NCI-H748 (cell line): ENCODE measurements around the gene SLC17A2.

Experiments
- DNase-seq: peaks from one replicate; lab custom pipeline; 2025; ENCODE audit not compliant: unreplicated experiment; lab: John Stamatoyannopoulos, UW

The SLC17A2 gene

GRCh38 chr6:25930532-25931410 lies at the start of gene SLC17A2:
Gene SLC17A2, minus strand, starts transcription at chr6:25930691. Its CDS starts 4,895 bp downstream, at chr6:25925796.
- no peak for DNase-seq

DNA sequence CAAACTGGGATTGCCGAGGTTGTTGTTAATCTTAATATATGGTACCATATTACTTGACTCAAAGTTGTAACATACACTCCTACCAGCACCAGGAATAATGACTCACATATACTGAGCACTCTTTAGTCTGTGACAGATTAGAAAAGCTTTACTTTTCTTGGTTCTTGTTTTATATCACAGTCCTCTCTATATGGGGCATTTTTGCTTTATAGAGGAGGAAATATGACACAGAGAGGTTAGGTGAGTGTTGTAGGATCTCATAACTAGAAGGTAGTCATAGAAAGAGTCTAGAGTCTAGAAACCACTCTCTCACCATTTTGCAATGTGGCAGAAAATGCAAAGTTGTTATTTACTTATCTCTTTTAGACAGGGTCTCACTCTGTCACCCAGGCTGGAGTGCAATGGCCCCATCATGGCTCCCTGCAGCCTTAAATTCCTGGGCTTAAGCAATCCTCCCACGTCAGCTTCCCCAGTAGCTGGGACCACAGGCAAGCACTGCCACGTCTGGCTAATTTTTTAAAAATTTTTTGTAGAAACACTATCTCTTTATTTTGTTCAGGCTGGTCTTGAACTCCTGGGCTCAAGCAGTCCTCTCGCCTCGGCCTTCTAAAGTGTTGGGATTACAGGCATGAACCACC lies 45.6 kb upstream of the SLC17A2 start:
- no peak for DNase-seq

DNA sequence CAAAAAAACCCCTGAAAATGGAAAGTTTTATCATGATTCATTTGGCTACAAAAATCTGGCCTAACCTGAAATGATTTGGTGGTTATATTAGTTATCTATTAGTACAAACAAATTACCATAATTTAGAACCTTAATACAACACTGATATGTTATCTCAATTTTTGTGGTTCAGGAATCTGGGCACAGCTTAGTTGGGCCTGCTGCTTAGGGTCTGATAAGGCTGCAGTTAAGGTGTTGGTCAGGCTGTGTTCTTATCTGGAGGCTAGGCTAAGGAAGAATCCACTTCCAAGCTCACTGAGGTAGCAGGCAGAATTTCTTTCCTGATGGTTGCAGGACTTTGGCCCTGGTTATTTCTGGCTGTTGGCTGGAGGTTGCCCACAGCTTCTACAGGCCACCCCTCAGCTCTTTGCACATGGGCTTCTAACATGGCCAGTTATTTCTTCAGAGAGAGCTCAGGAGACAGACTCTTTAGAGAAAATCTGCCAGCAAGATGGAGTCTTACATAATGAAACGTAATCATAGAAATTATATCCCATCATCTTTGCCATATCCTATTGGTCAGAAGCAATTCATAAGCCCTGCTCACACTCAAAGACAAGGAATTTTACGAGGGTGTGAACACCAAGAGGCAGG lies 43.5 kb upstream of the SLC17A2 start:
- DNase-seq: no peak

DNA sequence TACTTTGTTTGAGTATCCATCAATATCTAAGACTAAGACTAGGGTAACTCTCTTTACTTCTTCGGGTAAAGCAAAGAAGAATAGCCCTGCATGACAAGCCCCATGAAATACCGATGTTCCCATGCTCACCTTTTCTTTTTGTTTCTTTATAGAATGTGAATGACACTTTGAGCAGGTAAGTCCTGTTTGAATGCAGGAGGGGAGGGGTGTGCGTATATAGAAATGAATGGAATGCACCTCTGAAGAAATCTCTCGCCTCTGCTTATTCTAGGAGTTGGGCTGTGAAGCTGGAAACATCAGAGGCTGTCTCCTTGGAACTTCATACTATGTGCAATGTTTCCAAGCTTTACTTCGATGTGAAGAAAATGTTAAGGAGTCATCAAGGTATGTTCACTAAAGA lies 42.4 kb upstream of the SLC17A2 start:
- DNase-seq: no peak

- DNase-seq: no peak
Measured at GRCh38 chr6:25972128-25972527, 41.6 kb upstream of the SLC17A2 start.

DNA sequence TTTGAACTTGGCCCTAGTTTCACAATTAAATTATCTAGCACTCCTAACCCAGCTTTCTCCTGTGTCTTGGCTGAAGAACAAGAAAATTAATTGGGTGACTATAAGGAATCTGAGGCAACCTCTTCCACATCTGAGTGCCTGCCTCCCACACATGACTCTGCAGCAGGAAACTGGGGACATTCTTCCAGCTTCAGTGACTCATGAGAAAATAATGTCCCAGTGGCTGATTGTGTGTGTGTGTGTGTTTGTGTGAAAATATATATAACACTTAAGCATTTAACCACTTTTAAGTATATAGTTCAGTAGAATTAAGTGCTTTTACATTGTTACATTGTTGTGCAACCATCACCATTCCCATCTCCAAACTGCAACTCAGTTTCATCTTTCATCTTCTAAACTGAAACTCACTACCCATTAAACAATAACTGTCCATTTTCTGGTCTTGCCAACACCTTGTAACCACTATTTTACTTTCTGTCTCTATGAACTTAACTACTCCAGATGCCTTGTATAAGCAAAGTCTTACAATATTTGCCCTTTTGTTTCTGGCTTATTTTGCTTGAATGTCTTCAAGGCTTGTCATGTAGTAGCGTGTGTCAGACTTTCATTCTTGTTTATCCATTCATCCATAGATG lies 40.8 kb upstream of the SLC17A2 start:
- no peak for DNase-seq

DNA sequence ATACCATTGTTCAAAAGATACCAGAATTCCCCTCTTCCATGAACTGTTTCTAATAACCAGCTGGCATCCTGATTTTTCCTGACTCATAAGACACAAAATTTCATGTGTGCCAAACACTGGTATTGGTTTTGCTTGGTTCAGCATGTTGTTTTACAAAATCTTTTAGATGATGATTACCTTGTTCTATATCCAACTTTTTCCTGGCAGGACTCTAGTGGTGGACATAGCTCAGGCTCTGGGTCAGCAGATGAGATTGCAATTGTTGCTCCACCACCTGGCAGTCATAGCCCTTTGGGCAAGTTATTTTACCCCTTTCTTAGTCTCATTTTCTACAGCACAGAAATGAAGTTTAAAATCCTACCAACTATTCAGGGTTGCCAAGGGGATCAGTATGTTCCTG lies 38.3 kb upstream of the SLC17A2 start:
- DNase-seq: no peak

- no peak for DNase-seq
Measured at GRCh38 chr6:25966711-25967110, 36.2 kb upstream of the SLC17A2 start.

DNA sequence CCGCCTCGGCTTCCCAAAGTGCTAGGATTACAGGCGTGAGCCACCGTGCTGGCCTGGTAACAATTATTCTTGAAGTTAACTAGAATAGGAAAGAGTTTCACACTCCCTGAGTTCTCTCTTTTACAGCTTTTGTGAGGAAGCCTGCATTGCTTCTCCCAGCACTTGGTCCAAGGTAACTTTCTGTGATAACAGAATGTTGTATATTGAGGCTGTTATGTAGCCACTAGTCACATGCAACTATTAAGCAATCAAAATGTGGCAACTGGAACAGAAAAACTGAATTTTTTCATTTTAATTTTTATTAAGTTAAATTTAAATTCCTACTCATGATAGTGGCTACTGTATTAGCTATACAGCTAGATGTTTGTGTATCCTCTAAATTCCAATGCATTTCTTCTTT lies 34.6 kb upstream of the SLC17A2 start:
- DNase-seq: no peak

DNA sequence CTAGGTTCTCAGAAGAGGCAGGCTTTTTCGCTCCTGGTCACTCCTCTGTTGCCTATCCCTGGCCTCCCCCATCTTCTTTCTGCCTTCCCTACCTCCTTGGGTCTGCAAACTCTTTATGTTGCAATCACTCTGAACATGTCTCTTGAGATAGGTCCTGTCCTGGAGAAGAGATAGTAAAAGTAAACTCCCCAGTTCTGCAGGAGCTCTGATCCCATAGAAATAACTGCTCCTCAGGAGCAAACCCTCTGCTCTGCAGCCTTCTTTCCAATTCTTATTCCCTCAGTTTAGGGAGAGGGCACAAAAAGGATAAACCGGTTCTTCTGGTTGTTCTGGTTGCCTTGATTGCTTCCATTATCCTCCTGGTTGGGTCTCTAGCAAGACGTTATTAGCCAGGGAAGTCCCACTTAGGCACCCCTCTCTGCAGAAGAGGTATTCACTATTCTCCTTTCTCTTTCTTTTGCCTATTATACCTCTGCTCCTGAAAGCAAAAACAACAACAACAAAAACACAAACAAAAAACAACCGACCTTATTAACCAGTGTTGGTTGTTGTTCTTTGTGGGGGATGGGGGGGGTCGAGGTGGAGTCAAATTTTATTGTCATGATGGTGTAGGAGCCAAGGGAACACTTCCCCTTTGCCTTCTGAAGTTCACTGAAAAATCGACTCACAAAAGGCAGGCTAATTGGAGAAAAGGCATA lies 33.1 kb upstream of the SLC17A2 start:
- peak; percentile 97 for DNase-seq

GRCh38 chr6:25962149-25963127 lies 31.9 kb upstream of the SLC17A2 start, which contains the start of gene TRIM38:
Gene TRIM38, plus strand, starts transcription at chr6:25962802. Its CDS starts 3,721 bp downstream, at chr6:25966523.
- peak; percentile 26 for DNase-seq

GRCh38 chr6:25961619-25962148 lies 31.2 kb upstream of the SLC17A2 start:
- DNase-seq: no peak

DNA sequence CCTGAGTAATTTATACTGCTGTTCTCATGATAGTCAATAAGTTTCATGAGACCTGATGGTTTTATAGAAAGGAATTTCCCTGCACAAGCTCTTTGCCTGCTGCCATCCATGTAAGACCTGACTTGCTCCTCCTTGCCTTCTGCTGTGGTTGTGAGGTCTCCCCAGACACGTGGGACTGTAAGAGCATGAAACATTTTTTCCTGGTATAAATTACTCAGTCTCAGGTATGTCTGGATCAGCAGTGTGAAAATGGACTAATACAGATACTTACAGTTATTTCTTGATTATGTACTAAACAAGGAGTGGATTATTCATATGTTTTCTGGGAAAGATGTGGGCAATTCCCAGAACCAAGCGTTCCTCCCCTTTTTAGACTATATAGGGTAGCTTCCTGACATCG lies 30.2 kb upstream of the SLC17A2 start:
- no peak for DNase-seq

- no peak for DNase-seq
Measured at GRCh38 chr6:25959890-25960536, 29.5 kb upstream of the SLC17A2 start.

GRCh38 chr6:25958700-25959162 lies 28.2 kb upstream of the SLC17A2 start:
- DNase-seq: no peak

DNA sequence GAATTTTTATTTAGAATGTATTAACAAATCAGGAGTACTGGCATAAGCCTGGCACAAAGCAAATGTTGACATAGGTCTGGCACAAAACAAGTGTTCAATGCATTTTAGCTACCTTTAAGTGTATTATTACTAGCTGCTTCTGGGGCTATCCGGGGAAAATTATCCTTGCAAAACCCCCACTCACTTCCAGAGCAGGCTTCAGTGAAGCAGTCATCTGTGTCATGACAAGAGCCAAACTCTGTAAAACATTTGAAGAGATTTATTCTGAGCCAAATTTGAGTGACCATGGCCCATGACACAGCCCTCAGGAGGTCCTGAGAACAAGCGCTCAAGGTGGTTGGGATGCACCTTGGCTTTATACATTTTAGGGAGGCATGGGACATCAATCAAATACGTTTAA lies 25.7 kb upstream of the SLC17A2 start:
- no peak for DNase-seq

- no peak for DNase-seq
Measured at GRCh38 chr6:25954756-25955155, 24.3 kb upstream of the SLC17A2 start.

DNA sequence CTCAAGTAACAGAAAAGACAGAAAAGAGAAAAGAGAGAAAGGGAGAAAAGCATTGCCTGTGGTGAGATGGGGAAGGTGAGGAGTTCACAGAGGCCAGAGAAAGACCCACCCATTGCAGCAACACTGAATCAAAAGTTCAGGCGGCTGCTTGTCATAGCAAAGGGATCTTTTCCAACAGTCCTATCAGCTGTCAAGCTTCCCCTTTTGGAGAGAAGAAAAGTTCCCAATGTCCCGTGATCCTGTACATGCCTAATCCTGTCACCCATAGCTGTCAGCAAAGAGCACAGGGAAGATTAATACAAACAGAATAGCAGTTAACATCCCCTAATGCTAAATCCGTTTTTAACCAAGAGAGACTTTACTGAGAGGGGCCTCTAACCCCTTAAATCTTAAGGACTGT lies 23.2 kb upstream of the SLC17A2 start:
- no peak for DNase-seq

DNA sequence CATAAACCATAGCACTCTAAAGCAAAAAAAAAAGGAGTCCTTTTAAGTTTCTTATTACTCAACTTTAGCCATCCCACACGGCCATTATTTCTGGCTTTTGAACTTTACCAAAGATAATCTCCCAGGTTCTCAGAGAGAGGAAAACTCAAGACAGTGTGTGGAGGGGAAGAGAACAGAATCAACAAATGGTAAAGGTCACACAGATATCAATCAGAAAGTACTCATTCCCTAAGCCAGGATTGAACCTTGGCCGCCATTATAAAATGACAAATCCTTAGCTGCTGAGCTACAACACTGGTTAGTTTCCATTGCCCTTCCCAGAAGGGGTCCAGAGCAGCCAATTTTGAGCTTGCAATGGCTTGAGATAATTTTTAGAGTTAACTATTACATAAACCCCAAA lies 22.0 kb upstream of the SLC17A2 start:
- no peak for DNase-seq
